ENCODE results near the gene PLA2G15. TPM values are rescaled to one million over a fixed set of nuclear protein-coding genes. Genes with fewer than 3 reads are reported as not detected.

Gene PLA2G15
- total and polyA plus RNA-seq, 2 of the 13 experiments (the other 11 are each of a cell fraction or from before 2014, with no cell fraction given): 14.4 to 23.7 TPM

DNA sequence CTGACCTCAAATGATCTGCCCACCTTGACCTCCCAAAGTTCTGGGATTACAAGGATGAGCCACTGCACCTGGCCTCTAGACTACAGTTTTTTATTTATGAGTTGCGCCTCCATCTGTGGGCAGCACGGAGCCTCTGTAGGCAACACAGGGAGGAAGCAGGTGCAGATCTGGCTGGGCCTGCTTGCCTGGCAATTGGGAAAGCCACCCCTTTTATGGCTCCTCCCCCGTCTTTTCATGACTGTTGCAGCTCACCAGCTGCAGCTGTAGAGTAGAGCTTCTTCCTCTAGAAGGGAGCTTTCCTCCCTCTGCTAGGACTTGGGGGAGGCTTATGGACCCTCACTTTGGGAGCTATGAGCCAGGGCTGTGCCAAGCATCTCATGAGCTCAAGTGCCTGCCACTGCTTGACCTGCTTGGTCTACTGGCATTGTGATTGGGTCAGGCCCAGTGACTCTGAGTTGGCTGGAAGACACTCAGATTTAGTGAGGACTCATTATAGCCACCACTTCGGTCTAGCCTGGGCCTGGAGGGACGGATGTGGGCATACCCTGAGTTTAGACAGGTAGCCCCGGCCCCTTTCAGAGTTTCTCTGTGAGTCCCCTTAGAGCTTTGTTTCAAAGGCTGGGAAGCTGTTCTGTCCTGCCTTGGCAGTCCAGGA lies 12.2 kb downstream of the PLA2G15 start (continued):
- TF ChIP-seq YY1 (IDR thresholded peaks at IDR 0.05; ENCODE audit: insufficient read depth, insufficient replicate concordance, low read depth, low read length) (no peak), ZNF331 (CRISPR knock-in tag; IDR thresholded peaks at IDR 0.05) (no peak), NRL (CRISPR knock-in tag; IDR thresholded peaks at IDR 0.05; ENCODE audit: borderline replicate concordance) (peak; percentile 8; the same call in 1 of the 2 replicates), RBM39 (IDR thresholded peaks at IDR 0.05; ENCODE audit: low read depth, low read length, poor library complexity, severe bottlenecking) (no peak), ZNF878 (CRISPR knock-in tag; IDR thresholded peaks at IDR 0.05) (no peak), SATB2 (CRISPR knock-in tag; IDR thresholded peaks at IDR 0.05) (no peak), BORCS8-MEF2B (CRISPR knock-in tag; IDR thresholded peaks at IDR 0.05) (no peak), HDAC1 (CRISPR knock-in tag; IDR thresholded peaks at IDR 0.05) (0 out of 2 replicates have a peak, but pooled peaks have one; percentile 5), CBX5 (CRISPR knock-in tag; IDR thresholded peaks at IDR 0.05; ENCODE audit: borderline replicate concordance) (0 out of 2 replicates have a peak, but pooled peaks have one; percentile 8), ZNF136 (CRISPR knock-in tag; IDR thresholded peaks at IDR 0.05; ENCODE audit: low read depth) (no peak), ZNF543 (CRISPR knock-in tag; IDR thresholded peaks at IDR 0.05) (0 out of 2 replicates have a peak, but pooled peaks have one; percentile 7), ZFP36 (IDR thresholded peaks at IDR 0.05; ENCODE audit: borderline replicate concordance, low read depth, low read length, partially characterized antibody) (no peak), ZNF768 (CRISPR knock-in tag; IDR thresholded peaks at IDR 0.05) (peak; percentile 8; the same call in 1 of the 2 replicates), XBP1 (CRISPR knock-in tag; IDR thresholded peaks at IDR 0.05) (no peak), ZFP36L2 (CRISPR knock-in tag; IDR thresholded peaks at IDR 0.05) (no peak; the same call in 1 of the 2 replicates), ZNF7 (CRISPR knock-in tag; IDR thresholded peaks at IDR 0.05) (no peak), HOXA7 (CRISPR knock-in tag; IDR thresholded peaks at IDR 0.05) (no peak), ZNF33B (CRISPR knock-in tag; IDR thresholded peaks at IDR 0.05) (0 out of 2 replicates have a peak, but pooled peaks have one; percentile 15), ZNF558 (CRISPR knock-in tag; IDR thresholded peaks at IDR 0.05; ENCODE audit: borderline replicate concordance) (0 out of 2 replicates have a peak, but pooled peaks have one; percentile 0), HHEX (CRISPR knock-in tag; IDR thresholded peaks at IDR 0.05) (no peak)
- TF ChIP-seq, protein P1, sequence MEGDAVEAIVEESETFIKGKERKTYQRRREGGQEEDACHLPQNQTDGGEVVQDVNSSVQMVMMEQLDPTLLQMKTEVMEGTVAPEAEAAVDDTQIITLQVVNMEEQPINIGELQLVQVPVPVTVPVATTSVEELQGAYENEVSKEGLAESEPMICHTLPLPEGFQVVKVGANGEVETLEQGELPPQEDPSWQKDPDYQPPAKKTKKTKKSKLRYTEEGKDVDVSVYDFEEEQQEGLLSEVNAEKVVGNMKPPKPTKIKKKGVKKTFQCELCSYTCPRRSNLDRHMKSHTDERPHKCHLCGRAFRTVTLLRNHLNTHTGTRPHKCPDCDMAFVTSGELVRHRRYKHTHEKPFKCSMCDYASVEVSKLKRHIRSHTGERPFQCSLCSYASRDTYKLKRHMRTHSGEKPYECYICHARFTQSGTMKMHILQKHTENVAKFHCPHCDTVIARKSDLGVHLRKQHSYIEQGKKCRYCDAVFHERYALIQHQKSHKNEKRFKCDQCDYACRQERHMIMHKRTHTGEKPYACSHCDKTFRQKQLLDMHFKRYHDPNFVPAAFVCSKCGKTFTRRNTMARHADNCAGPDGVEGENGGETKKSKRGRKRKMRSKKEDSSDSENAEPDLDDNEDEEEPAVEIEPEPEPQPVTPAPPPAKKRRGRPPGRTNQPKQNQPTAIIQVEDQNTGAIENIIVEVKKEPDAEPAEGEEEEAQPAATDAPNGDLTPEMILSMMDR (CRISPR knock-in tag; IDR thresholded peaks at IDR 0.05): no peak
- TF ChIP-seq, protein P2, sequence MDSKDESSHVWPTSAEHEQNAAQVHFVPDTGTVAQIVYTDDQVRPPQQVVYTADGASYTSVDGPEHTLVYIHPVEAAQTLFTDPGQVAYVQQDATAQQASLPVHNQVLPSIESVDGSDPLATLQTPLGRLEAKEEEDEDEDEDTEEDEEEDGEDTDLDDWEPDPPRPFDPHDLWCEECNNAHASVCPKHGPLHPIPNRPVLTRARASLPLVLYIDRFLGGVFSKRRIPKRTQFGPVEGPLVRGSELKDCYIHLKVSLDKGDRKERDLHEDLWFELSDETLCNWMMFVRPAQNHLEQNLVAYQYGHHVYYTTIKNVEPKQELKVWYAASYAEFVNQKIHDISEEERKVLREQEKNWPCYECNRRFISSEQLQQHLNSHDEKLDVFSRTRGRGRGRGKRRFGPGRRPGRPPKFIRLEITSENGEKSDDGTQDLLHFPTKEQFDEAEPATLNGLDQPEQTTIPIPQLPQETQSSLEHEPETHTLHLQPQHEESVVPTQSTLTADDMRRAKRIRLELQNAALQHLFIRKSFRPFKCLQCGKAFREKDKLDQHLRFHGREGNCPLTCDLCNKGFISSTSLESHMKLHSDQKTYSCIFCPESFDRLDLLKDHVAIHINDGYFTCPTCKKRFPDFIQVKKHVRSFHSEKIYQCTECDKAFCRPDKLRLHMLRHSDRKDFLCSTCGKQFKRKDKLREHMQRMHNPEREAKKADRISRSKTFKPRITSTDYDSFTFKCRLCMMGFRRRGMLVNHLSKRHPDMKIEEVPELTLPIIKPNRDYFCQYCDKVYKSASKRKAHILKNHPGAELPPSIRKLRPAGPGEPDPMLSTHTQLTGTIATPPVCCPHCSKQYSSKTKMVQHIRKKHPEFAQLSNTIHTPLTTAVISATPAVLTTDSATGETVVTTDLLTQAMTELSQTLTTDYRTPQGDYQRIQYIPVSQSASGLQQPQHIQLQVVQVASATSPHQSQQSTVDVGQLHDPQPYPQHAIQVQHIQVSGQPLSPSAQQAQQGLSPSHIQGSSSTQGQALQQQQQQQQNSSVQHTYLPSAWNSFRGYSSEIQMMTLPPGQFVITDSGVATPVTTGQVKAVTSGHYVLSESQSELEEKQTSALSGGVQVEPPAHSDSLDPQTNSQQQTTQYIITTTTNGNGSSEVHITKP (CRISPR knock-in tag; IDR thresholded peaks at IDR 0.05; ENCODE audit: low read depth): peak; percentile 6; the same call in 1 of the 2 replicates
- TF ChIP-seq, protein P3, sequence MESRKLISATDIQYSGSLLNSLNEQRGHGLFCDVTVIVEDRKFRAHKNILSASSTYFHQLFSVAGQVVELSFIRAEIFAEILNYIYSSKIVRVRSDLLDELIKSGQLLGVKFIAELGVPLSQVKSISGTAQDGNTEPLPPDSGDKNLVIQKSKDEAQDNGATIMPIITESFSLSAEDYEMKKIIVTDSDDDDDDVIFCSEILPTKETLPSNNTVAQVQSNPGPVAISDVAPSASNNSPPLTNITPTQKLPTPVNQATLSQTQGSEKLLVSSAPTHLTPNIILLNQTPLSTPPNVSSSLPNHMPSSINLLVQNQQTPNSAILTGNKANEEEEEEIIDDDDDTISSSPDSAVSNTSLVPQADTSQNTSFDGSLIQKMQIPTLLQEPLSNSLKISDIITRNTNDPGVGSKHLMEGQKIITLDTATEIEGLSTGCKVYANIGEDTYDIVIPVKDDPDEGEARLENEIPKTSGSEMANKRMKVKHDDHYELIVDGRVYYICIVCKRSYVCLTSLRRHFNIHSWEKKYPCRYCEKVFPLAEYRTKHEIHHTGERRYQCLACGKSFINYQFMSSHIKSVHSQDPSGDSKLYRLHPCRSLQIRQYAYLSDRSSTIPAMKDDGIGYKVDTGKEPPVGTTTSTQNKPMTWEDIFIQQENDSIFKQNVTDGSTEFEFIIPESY (CRISPR knock-in tag; IDR thresholded peaks at IDR 0.05): peak; percentile 81

Data from HepG2 (cell line).